Karpas-422 (cell line): ENCODE results near the gene SLC35G3. TPM values are rescaled to one million over a fixed set of nuclear protein-coding genes. Genes with fewer than 3 reads are reported as not detected.
"Not testable (repeated sequence)": the region's sequence is repeated elsewhere in the genome, so short reads cannot be mapped to it uniquely, and the experiment has no call there.

ENCODE experiments used
- DNase-seq: peaks from one replicate; pipeline ENCODE4 v3.0.0-alpha.2; 2015
- H2AFZ ChIP-seq: fragments of 200-600 bp; sonication (generic); 2 replicates; pipeline ENCODE4 v1.6.1; 2014; ENCODE audit warnings: antibody characterized with exemption, low read length, mixed read lengths
- H3K27ac ChIP-seq: fragments of 200-600 bp; sonication (generic); 2 replicates; pipeline ENCODE4 v1.5.1; 2014; ENCODE audit warnings: mild to moderate bottlenecking, low read length, moderate library complexity
- H3K27me3 ChIP-seq: fragments of 200-600 bp; sonication (generic); 2 replicates; pipeline ENCODE4 v1.6.1; 2014; ENCODE audit warnings: low read length, mixed read lengths
- H3K36me3 ChIP-seq: fragments of 200-600 bp; sonication (generic); 2 replicates; pipeline ENCODE4 v1.6.1; 2014; ENCODE audit warnings: low read length, mixed read lengths; ENCODE audit not compliant: insufficient read depth
- H3K4me1 ChIP-seq: fragments of 200-600 bp; sonication (generic); 2 replicates; pipeline ENCODE4 v1.6.1; 2014; ENCODE audit warnings: mild to moderate bottlenecking, low read length, mixed read lengths
- H3K4me2 ChIP-seq: fragments of 200-600 bp; sonication (generic); 2 replicates; pipeline ENCODE4 v1.6.1; 2014; ENCODE audit warnings: low read length, low read depth, mild to moderate bottlenecking; ENCODE audit not compliant: poor library complexity, severe bottlenecking
- H3K4me3 ChIP-seq: fragments of 200-600 bp; sonication (generic); 2 replicates; pipeline ENCODE4 v1.5.1; 2014; ENCODE audit warnings: mild to moderate bottlenecking, antibody characterized with exemption, low read length, mixed read lengths
- H3K79me2 ChIP-seq: fragments of 200-600 bp; sonication (generic); 2 replicates; pipeline ENCODE4 v1.6.1; 2014; ENCODE audit warnings: mild to moderate bottlenecking, low read length, mixed read lengths
- H3K9ac ChIP-seq: fragments of 200-600 bp; sonication (generic); 2 replicates; pipeline ENCODE4 v1.6.0; 2014; ENCODE audit warnings: low read length
- H3K9me2 ChIP-seq: fragments of 200-600 bp; sonication (generic), shearing (Covaris generic); replicated peaks from 2 replicates; pipeline ENCODE4 v1.6.0; 2014; ENCODE audit warnings: mild to moderate bottlenecking, low read length, moderate library complexity; ENCODE audit not compliant: insufficient read depth
- H3K9me3 ChIP-seq: fragments of 300-700, 200-600 bp; sonication (generic); 2 replicates; pipeline ENCODE4 v1.6.1; 2014; ENCODE audit warnings: low read length, mixed read lengths
- H4K20me1 ChIP-seq: fragments of 200-600 bp; sonication (generic); 2 replicates; pipeline ENCODE4 v1.6.1; 2014; ENCODE audit warnings: mild to moderate bottlenecking, antibody characterized with exemption, low read length, low read depth; ENCODE audit not compliant: insufficient read depth
- total RNA-seq: library from RNA; depleted of rRNA; stranded (reverse); fragments of >200 nt; shearing (Covaris generic); gene quantifications from 2 replicates; pipeline ENCODE4 v1.2.3, GENCODE V29; 2014; ENCODE audit warnings: low replicate concordance

SLC35G3 gene
- total RNA-seq, 1 experiment from 2014 or later: not detected

DNA sequence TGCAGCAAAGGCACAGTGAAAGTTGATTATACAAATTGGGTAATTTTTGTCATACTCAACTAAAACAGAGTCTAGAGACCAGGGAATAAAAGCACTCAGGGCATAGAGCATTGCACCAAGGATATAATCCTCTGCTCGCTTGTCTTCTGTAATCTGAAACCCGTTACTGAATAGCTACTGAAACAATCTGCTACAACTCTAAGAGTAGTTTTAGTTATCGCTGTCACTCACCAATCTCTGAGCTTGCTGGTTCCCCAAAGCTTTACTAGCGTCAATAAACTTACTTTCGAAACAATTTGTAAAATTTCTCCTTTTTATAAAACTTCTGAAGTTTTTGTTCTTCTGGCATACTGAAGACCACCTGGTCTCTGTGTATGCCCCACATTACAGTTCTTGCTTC, 22.9 kb upstream of the SLC35G3 start:
- no peaks in the 10 kb centered on the region for H3K9me3 ChIP-seq
- H3K9ac ChIP-seq: no peak overlapping the region
- no peaks in the 10 kb centered on the region for H3K27me3 ChIP-seq
- H3K27ac ChIP-seq: no peak overlapping the region
- no peak overlapping the region for H3K4me2 ChIP-seq
- H3K79me2 ChIP-seq: no peaks in the 10 kb centered on the region
- no peak for DNase-seq
- H2AFZ ChIP-seq: no peak overlapping the region
- H3K36me3 ChIP-seq: no peaks in the 10 kb centered on the region
- no peaks in the 10 kb centered on the region for H3K9me2 ChIP-seq
- H3K4me1 ChIP-seq: no peaks in the 10 kb centered on the region
- no peak overlapping the region for H3K4me3 ChIP-seq
- no peaks in the 10 kb centered on the region for H4K20me1 ChIP-seq

DNA sequence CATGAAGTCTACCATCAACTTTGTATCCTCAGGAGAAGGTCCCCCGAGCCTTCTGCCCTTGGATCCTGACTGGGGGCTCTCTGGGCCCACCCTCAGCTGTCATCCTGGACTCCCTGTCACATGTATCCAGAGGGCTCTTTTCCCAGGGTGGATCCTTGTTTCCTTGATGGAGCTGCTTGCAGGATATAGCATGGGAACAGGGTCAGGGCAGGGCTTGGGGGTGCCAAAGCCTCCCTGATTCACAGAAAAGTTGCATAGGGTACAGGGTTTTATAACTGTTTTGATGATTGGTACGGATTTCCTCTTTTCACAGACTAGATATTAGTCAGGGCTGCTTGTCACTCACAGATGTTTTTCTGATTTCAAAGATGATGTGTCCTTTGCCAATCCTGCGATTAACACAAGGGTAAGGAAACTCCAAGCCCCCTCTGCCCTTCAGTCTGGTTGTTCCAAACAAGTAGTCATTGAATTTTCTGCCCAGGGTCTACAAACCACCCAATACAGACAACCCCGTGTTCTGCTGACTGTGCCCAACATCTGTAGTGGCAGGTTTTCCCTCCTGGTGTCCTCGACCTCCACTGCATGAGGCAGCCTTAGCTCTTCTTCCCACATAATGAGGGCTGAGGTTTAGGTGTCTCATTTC, 20.6 kb upstream of the SLC35G3 start:
- no peaks in the 10 kb centered on the region for H3K4me1 ChIP-seq
- no peaks in the 10 kb centered on the region for H3K27me3 ChIP-seq
- H2AFZ ChIP-seq: no peak overlapping the region
- H3K9me3 ChIP-seq: no peaks in the 10 kb centered on the region
- no peaks in the 10 kb centered on the region for H3K79me2 ChIP-seq
- no peak overlapping the region for H3K4me2 ChIP-seq
- no peak for DNase-seq
- no peaks in the 10 kb centered on the region for H4K20me1 ChIP-seq
- no peak overlapping the region for H3K27ac ChIP-seq
- H3K9ac ChIP-seq: no peak overlapping the region
- H3K36me3 ChIP-seq: no peaks in the 10 kb centered on the region
- no peak overlapping the region for H3K4me3 ChIP-seq
- no peaks in the 10 kb centered on the region for H3K9me2 ChIP-seq

DNA sequence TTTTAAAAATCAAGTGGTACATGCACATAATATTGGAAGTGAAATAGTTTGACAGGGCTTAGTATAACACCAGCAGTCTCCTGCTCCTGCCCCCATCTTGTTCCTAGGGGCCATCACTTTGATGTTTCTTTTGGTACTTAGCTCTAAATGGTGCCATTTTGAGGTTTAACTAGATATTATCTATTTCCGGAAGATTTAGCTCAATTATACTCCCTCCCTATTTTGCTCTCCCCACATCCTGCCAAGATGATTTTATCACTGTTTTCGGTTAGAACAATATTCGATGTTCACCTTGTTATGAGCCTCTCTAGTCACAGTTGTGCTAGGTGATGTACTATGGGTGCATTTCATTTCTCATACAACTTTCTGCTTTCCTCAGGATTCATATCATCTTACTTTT, 20.0 kb upstream of the SLC35G3 start:
- Histone ChIP-seq H3K4me3 (no peak overlapping the region), H3K9me2 (no peaks in the 10 kb centered on the region), H3K79me2 (no peaks in the 10 kb centered on the region), H4K20me1 (no peaks in the 10 kb centered on the region), H3K36me3 (no peaks in the 10 kb centered on the region), H3K4me1 (no peaks in the 10 kb centered on the region), H2AFZ (no peak overlapping the region), H3K9me3 (no peaks in the 10 kb centered on the region), H3K4me2 (no peak overlapping the region), H3K9ac (no peak overlapping the region), H3K27ac (no peak overlapping the region), H3K27me3 (no peaks in the 10 kb centered on the region)
- DNase-seq: no peak

DNA sequence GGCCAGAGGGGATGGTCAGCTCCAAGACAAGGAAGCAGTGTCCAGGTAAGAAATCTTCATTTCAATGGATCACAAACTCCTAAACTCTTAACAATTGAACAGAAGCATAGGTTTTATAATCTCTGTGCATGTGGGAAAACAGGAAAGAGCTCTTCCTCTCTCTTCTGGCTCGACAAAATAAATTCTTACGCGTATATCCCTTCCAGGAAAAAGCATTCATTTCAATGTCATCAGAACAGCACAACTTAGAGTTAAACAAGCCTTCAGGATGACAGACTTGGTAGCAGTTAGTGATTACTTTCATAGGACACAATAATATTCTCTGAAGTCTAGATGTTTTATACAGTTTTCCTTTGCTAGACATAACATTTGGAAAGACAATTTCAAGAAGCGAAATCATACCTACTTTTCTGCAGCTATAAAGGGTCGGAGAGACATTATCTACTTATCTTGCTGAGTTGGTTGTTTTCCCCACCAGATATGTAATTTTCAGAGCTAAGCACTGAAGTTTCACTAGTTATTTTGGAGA, 19.3 kb upstream of the SLC35G3 start:
- Histone ChIP-seq H3K79me2 (no peaks in the 10 kb centered on the region), H3K4me3 (no peak overlapping the region), H3K27me3 (no peaks in the 10 kb centered on the region), H3K36me3 (no peaks in the 10 kb centered on the region), H4K20me1 (no peaks in the 10 kb centered on the region), H3K4me2 (no peak overlapping the region), H3K4me1 (no peaks in the 10 kb centered on the region), H3K9ac (no peak overlapping the region), H3K27ac (no peak overlapping the region), H2AFZ (no peak overlapping the region), H3K9me3 (no peaks in the 10 kb centered on the region), H3K9me2 (no peaks in the 10 kb centered on the region)
- no peak for DNase-seq

DNA sequence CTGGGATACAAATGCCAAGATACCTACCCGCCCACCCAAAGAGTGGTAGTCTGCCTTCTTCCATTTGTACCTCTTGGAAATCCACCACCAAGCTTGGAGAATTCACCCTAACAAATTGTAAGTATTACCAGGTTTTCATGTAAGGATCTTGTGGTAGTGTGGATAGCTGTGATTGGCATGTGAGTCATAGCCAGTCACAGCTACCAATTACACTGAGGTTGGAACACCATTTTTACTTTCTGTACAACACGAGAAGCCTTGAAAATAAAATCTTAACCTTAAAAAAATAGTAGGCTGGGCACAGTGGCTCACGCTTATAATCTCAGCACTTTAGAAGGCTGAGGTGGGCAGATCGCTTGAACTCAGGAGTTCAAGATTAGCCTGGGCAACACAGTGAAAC, 18.5 kb upstream of the SLC35G3 start:
- H3K9me2 ChIP-seq: no peaks in the 10 kb centered on the region
- no peaks in the 10 kb centered on the region for H3K79me2 ChIP-seq
- no peak for DNase-seq
- no peaks in the 10 kb centered on the region for H3K27me3 ChIP-seq
- H3K4me1 ChIP-seq: no peaks in the 10 kb centered on the region
- no peaks in the 10 kb centered on the region for H3K36me3 ChIP-seq
- H3K9ac ChIP-seq: no peak overlapping the region
- no peaks in the 10 kb centered on the region for H4K20me1 ChIP-seq
- no peak overlapping the region for H3K4me2 ChIP-seq
- no peak overlapping the region for H3K4me3 ChIP-seq
- H3K9me3 ChIP-seq: no peaks in the 10 kb centered on the region
- H3K27ac ChIP-seq: no peak overlapping the region
- H2AFZ ChIP-seq: no peak overlapping the region

DNA sequence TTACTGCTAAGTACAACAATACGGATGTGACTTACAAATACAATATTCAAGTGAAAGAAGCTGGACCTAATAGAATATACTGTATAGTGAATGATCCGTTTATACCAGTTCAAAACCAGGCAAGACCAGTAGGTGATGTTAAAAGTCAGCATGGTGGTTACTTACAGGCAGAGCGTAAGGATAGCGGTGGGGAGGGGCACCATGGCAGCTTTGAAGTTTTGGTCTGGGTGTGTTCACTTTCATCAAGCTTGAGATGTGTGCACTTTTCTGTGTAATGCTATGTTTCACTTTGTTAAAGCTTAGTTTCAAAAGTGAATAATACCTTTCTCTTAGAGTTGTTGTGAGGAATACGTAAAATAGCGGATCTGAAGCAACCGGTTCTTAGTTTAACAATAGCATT, 16.5 kb upstream of the SLC35G3 start:
- H3K4me2 ChIP-seq: no peak overlapping the region
- H3K9ac ChIP-seq: no peak overlapping the region
- no peaks in the 10 kb centered on the region for H3K27me3 ChIP-seq
- no peaks in the 10 kb centered on the region for H3K4me1 ChIP-seq
- no peaks in the 10 kb centered on the region for H3K79me2 ChIP-seq
- H3K27ac ChIP-seq: no peak overlapping the region
- no peak overlapping the region for H2AFZ ChIP-seq
- H3K9me2 ChIP-seq: no peaks in the 10 kb centered on the region
- no peak for DNase-seq
- H3K4me3 ChIP-seq: no peak overlapping the region
- H4K20me1 ChIP-seq: no peaks in the 10 kb centered on the region
- no peaks in the 10 kb centered on the region for H3K9me3 ChIP-seq
- no peaks in the 10 kb centered on the region for H3K36me3 ChIP-seq

DNA sequence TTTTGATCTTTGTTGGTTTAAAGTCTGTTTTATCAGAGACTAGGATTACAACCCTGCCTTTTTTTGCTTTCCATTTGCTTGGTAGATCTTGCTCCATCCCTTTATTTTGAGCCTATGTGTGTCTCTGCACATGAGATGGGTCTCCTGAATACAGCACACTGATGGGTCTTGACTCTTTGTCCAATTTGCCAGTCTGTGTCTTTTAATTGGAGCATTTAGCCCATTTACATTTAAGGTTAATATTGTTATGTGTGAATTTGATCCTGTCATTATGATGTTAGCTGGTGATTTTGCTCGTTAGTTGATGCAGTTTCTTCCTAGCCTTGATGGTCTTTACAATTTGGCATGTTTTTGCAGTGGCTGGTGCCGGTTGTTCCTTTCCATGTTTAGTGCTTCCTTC, 8.4 kb upstream of the SLC35G3 start:
- H3K9me2 ChIP-seq, H3K4me3 ChIP-seq, H3K36me3 ChIP-seq, H3K4me1 ChIP-seq, H4K20me1 ChIP-seq, H3K27me3 ChIP-seq, H3K79me2 ChIP-seq, DNase-seq, H3K9me3 ChIP-seq, H3K9ac ChIP-seq, H2AFZ ChIP-seq, H3K4me2 ChIP-seq, H3K27ac ChIP-seq: not testable (repeated sequence)

DNA sequence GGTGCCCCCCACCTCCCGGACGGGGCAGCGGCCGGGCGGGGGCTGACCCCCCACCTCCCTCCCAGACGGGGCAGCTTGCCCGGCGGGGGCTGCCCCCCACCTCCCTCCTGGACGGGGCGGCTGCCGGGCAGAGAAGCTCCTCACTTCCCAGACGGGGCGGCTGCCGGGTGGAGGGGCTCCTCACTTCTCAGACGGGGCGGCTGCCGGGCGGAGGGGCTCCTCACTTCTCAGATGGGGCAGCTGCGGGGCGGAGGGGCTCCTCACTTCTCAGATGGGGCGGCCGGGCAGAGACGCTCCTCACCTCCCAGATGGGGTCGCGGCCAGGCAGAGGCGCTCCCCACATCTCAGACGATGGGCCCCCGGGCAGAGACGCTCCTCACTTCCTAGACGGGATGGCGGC, 869 bp upstream of the SLC35G3 start:
- DNase-seq, H3K9me2 ChIP-seq, H3K27me3 ChIP-seq, H3K4me1 ChIP-seq, H3K27ac ChIP-seq, H4K20me1 ChIP-seq, H3K4me3 ChIP-seq, H3K9me3 ChIP-seq, H3K79me2 ChIP-seq, H3K4me2 ChIP-seq, H2AFZ ChIP-seq, H3K9ac ChIP-seq, H3K36me3 ChIP-seq: not testable (repeated sequence)

DNA sequence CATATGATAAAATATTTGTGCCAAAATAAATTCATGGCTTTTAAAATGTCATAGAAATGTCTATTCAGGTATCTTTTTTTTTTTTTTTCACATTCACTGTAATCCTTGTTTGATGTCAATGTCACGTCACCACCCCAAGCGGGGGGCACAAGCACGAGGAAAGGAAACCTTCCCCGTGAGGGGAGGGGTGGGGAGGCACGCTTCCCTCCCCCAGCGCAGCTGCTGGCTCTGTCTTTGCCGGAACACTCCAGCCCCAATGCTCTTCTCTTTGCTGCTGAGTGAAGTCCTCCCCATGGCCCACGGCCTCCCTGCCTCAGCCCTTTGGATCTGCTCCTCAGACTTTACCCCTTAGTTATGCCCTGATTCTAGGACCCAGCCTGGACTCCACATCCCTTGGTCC, 1.5 kb downstream of the SLC35G3 start:
- no peak for DNase-seq
- Histone ChIP-seq H3K79me2 (no peaks in the 10 kb centered on the region), H3K9me3 (no peaks in the 10 kb centered on the region), H3K4me1 (no peaks in the 10 kb centered on the region), H3K27me3 (no peaks in the 10 kb centered on the region), H3K9me2 (no peaks in the 10 kb centered on the region), H3K4me2 (no peak overlapping the region), H4K20me1 (no peaks in the 10 kb centered on the region), H2AFZ (no peak overlapping the region), H3K27ac (no peak overlapping the region), H3K36me3 (no peaks in the 10 kb centered on the region), H3K9ac (no peak overlapping the region), H3K4me3 (no peak overlapping the region)
